Stimulated activated CD4-positive, alpha-beta T cell treated with anti-CD3 and anti-CD28 coated beads, Interleukin-15, amount 100 ng/mL, for 48 hours (primary cell): ENCODE measurements around the gene SH3RF2.

Source experiments
- DNase-seq, 2 donors: peaks; one replicate each; pipeline ENCODE4 v3.0.0-alpha.2; 2020; ENCODE audit warnings: low read depth in 2 of 2

SH3RF2 gene

GRCh38 chr5:146041180-146041789 lies 104.9 kb downstream of the SH3RF2 start:
- no peak for DNase-seq

- DNase-seq, result no peak
These were observed 106.4 kb downstream of the SH3RF2 start for GRCh38 chr5:146042628-146043279.

- no peak for DNase-seq
These were observed 107.3 kb downstream of the SH3RF2 start for GRCh38 chr5:146043722-146044121.

- no peak for DNase-seq
These were observed 111.0 kb downstream of the SH3RF2 start for GRCh38 chr5:146047396-146047795.

GRCh38 chr5:146048994-146049703 lies 112.8 kb downstream of the SH3RF2 start:
- peak in 1 of 2 donors; percentile 12 for DNase-seq

GRCh38 chr5:146049704-146050026 lies 113.3 kb downstream of the SH3RF2 start:
- DNase-seq, result no peak

- DNase-seq, result no peak
These were observed 113.7 kb downstream of the SH3RF2 start for GRCh38 chr5:146050086-146050485.

- DNase-seq, result no peak
These were observed 115.3 kb downstream of the SH3RF2 start for GRCh38 chr5:146051678-146052077.

GRCh38 chr5:146052780-146053179 lies 116.4 kb downstream of the SH3RF2 start:
- DNase-seq, result no peak

GRCh38 chr5:146055432-146055831 lies 119.1 kb downstream of the SH3RF2 start:
- DNase-seq, result no peak

GRCh38 chr5:146059460-146060220 lies 123.3 kb downstream of the SH3RF2 start:
- DNase-seq, result no peak

GRCh38 chr5:146060221-146060585 lies 123.8 kb downstream of the SH3RF2 start:
- no peak for DNase-seq

GRCh38 chr5:146066968-146067367 lies 130.6 kb downstream of the SH3RF2 start:
- no peak for DNase-seq

GRCh38 chr5:146068206-146068605 lies 131.8 kb downstream of the SH3RF2 start:
- no peak for DNase-seq

GRCh38 chr5:146068977-146069779 lies 132.8 kb downstream of the SH3RF2 start:
- DNase-seq, result no peak

GRCh38 chr5:146069780-146070099 lies 133.4 kb downstream of the SH3RF2 start:
- no peak for DNase-seq

- DNase-seq, result no peak
These were observed 134.4 kb downstream of the SH3RF2 start for GRCh38 chr5:146070746-146071145.

GRCh38 chr5:146071171-146071570 lies 134.8 kb downstream of the SH3RF2 start:
- DNase-seq, result no peak

GRCh38 chr5:146072595-146072994 lies 136.2 kb downstream of the SH3RF2 start:
- DNase-seq, result no peak

- DNase-seq, result no peak
These were observed 137.0 kb downstream of the SH3RF2 start for GRCh38 chr5:146073239-146073900.

GRCh38 chr5:146076028-146076427 lies 139.7 kb downstream of the SH3RF2 start:
- DNase-seq, result no peak
